ENCODE results near the gene TSPAN14.
A peak's percentile ranks its signal among the peaks of the same experiment; 100 is the strongest.
"Not testable (repeated sequence)": the region's sequence is repeated elsewhere in the genome, so short reads cannot be mapped to it uniquely, and the experiment has no call there.

Gene TSPAN14

DNA sequence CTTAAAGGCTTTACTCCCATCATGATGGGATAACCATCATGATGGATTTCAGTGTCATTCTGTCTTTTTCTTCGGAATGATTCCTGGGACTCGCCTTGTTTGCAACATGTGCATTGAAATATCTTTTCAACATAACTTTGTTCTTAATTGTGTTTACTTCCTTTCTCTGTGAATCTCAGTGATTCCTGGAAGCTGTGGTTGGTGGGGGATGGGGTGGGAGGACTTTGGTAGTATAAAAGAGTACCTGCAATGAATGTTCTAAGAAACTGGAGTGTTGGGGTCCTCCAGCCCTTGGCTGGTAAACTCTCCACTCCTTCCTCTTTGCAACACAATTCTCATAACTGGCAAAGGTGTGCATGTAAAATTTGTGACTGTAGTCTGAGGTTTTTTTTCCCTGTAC, 72.1 kb downstream of the TSPAN14 start:
- no peak for DNase-seq (ENCODE audit: low read depth)

DNA sequence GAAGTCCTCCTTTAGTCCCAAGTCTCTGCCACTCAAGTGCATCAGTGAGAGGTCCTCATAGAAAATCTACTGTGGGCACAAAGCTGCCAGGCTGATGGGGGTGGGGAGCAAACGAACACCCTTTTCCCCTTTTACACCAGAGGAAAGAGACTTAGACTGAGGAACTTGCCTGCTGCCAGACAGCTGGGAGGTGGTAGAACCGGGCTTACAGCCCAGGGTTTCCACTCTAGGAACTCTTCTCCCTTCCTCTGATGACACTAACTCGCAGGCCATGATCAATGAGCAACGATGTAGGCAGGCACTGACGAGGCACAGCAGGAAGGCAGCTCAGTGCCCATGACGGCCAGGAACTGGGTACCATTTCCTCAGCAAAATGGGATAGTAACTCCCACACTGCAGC, 72.6 kb downstream of the TSPAN14 start:
- no peak for DNase-seq (ENCODE audit: low read depth)

DNA sequence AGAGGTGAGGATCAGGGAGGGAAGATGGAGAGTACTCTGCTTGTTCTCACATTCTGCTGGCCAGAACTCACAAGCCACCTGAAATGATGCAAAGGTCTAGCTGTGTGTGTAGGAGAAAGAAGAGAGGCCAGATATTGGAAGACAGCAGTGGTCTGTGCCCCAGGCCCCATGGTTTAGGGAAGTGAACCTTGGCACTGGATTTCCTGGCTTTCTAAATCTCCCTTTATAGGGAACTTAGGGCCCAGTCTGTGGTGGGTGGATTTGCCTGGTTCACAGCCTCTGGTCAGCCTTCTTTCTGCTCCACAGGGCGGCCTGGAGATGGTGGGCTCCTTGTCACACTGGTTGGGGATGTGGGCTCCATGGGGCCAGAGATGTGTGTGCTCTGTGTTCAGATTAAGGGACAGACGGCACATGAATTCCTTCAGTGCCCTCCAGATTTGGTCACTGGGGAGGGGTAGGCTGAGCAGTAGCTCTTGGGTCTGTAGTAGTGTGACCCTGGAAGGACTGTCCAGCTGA, 74.1 kb downstream of the TSPAN14 start:
- no peak for DNase-seq (ENCODE audit: low read depth)

DNA sequence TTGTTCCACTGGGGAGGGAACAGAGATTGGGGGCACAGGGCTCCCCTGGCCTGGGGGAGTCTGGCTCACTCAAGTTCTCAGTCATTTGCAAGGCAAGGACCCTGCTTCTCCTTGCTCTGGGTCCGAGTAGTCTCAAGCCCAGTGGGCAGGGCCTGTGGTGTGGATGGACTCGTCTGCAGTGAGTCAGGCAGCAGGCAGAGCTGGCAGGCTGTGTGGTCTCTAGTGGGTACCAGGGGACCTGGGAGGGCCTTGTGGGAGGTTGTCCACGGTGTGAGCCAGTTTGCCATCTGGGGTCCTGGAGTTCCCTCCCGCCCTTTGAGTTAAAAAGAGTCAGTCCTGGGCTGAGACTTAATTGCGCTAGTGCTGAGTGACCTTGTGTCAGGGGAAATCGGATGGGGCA, 74.8 kb downstream of the TSPAN14 start:
- DNase-seq (ENCODE audit: low read depth): no peak

DNA sequence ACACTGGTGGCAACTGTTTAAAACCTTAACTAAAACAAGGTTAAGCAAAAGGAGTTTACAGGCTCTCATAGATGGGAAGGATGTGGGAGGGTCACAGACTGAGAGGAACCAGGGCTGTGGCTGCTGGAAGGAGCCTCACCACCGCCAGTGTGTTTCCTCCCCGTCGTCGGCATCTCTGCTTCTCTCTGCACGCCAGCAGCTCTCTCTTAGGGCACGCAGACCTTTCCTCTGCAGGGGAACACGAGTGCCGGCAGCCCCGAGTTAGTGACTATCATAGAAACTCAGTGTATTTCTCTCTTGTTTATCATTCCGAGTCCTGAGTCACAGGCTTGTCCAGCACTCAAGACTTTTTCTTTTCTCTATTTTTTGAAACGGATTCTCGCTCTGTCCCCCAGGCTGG, 75.5 kb downstream of the TSPAN14 start:
- DNase-seq (ENCODE audit: low read depth): no peak

DNA sequence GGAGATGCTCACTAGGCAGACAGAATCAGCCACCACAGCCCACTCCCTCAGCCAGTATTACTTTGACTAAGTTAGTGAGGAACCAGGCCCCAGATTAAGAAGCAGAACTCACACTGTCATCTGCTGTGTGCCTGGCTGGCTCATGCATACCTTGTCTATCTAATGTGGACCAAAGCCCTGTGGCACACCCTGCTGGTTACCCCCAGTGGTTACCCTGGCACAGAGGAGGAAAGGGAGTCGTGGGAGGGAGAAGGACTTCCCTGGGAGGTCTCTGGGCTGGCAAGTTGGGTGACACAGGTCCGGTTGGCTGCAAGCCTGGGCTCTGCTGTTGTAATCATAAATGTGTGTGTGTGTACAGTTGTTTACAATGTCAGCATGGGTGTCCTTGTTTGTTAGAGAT, 76.1 kb downstream of the TSPAN14 start:
- DNase-seq (ENCODE audit: low read depth): no peak

DNA sequence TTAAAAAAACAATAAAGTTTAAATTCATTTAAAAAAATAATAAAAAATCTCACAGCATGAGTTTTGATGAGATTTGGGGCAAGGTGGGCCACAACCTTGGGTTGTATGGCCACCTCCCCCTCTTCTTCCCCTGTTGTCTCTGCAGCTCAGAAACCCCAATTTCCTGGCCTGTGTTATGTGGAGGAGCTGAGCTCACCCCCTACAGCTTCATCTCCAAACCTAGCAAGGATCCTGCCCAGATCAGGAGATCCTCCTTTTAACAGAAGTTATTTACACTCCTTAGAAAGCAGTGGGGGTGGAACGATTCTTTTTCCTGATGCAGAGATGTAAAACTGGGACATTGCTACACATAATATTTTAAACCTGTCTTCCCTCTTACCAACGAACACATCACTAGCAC, 76.7 kb downstream of the TSPAN14 start:
- DNase-seq (ENCODE audit: low read depth): no peak

DNA sequence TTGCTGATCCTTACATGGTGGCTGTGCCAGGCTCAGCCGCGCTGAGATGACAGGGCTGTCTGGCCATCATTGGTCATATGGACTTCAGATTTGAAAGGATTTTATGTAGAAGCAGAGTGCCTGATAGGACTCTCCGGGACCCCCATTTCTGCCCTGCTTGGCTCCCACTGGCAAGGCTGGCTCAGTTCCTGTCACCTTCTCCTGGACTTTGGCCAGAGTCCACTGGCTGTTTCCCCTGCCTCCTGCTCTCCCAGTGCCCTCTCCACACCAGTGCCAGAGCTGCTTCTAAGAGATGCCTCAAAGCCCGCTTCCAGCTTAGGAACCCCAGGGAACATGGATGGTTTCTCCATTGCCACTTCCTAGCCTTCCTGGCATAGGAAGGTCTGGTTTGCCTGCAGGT, 78.5 kb downstream of the TSPAN14 start:
- no peak for DNase-seq (ENCODE audit: low read depth)

DNA sequence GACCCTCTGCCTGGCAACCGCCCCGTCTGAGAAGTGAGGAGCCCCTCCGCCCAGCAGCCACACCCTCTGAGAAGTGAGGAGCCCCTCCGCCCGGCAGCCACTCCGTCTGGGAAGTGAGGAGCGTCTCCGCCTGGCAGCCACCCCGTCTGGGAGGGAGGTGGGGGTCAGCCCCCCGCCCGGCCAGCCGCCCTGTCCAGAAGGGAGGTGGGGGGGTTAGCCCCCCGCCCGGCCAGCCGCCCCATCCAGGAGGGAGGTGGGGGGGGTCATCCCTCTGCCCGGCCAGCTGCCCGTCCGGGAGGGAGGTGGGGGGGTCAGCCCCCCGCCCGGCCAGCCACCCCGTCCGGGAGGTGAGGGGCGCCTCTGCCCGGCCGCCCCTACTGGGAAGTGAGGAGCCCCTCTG, 79.9 kb downstream of the TSPAN14 start:
- not testable (repeated sequence) for DNase-seq (ENCODE audit: low read depth)

DNA sequence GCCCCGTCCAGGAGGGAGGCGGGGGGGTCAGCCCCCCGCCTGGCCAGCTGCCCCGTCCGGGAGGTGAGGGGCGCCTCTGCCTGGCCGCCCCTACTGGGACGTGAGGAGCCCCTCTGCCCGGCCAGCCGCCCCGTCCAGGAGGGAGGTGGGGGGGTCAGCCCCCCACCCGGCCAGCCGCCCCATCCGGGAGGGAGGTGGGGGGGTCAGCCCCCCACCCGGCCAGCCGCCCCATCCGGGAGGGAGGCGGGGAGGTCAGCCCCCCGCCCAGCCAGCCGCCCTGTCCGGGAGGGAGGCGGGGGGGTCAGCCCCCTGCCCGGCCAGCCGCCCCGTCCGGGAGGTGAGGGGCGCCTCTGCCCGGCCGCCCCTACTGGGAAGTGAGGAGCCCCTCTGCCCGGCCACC, 80.5 kb downstream of the TSPAN14 start:
- not testable (repeated sequence) for DNase-seq (ENCODE audit: low read depth)

DNA sequence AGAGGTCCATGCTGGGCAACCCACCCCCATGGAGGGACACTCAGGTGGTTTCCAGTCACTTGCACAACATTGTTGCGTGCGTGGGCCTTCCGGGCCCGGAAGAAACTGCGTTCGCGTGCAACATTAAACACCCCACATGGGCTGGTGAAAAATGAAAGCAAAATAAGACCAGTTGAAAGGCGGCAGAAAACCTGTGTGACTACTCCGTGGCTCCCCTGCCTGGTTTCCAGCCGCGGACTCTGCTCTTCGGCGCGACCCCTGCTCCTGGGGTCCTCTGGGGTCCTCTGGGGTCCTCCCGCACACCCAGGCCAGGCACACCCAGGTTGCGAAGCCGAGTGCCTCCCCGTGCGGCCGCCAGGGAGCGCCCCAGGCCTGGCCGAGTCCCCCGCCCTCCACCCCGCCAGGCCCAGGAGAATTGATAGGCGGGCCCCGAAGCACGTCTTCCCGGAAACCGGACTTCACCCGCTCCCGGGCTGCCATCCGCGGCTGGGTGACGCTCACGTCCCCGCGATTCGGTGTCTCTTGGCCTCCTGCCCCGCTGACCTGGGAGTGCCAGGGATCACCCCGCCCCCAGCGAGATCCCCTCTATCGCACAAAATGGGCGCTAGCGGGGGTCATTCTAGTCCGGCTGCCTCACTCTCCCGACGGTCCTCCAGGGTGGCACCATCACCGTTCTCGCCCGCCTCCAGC, 81.7 kb downstream of the TSPAN14 start:
- peak; percentile 69 for DNase-seq (ENCODE audit: low read depth)

DNA sequence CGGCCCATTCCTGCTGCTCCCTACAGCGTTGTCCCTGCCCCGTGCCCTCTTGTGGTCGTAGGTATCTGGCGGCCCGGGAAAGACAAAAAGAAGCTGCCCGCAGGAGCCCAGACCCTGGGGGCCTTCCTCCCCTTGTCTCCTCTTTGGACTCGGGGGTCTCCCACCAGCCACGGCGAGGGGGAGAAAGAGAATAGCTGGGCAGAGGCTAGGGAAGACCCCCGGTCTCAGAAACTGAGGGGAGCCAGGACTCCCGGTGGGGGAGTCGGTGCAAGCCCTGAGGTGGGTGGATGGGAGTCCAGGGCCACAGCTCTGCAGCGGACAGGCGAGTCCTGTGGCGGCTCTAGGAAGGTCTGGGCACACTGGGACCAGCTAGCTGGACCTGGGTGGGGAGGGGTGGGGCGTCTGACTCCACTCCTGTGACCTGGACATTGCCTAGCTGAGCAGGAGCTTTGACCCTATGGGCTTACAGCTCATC, 82.3 kb downstream of the TSPAN14 start:
- DNase-seq (ENCODE audit: low read depth): no peak

DNA sequence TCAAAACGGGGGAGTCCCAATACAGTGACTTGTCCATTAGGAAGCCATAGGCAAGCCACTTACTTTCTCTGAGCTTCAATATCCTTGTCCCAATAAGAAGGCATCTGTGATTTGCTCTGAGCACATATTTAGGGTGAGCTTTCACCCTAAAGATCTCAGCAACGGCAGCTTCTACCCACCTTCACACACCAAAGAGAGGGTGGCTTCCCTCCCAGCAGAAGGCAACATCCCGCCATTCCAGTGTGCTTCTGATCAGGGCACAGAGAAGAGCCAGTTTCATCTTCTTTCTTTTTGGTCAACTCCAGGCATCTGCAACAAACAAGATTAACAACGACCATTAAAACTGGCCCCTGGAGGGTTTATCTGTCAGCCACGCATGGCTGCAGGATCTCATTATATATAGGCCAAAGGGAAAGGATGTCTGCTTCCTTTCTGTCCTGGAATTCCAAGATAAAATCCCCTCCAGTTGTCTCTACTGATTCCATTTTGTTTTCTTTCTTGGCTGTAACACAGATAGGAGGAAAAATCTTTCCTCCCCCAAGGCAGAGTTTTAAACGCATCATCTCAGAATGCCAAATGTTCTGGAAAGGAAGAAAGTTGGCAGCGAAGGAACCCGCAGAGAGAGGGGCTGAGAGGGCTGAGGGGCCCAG, 83.1 kb downstream of the TSPAN14 start:
- DNase-seq (ENCODE audit: low read depth): no peak

DNA sequence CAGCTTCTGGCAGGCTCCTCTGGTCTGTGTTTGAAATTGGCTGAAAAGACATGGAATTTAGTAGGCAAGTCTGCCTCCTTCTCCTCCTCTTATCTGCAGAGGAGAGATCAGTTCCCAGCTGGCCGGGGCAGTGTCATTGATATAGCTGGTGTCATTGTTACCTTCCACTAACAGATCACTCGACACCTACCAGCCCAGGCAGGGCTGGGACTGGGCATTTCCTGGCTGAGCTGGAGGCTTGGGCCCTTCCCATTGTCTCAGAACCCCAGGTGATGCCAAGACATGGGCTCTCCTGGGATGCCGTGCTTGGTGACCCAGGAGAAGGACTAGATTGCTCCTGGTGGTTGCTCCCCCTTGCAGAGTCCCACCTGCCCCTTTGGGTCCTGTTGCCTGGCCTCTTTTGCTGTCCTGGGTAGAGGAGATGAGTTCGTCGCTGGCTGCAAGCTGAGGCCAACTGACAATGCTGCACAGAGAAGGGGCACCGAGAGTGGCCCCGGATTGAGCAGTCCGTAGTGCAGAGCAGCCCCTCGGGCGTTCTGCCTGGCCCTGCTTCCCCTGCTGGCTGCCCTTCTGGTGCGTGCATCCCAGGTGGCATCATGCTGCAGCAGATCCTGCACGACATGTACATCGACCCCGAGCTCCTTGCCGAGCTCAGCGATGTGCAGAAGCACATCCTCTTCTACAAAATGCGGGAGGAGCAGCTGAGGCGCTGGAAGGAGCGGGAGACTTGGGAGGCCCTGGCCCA, 83.8 kb downstream of the TSPAN14 start, which contains the start of gene SH2D4B:
Gene SH2D4B, plus strand, starts transcription at position 167 of the 745 bp plus-strand sequence. Its CDS starts 430 bp downstream, at position 597.
- DNase-seq (ENCODE audit: low read depth): no peak

DNA sequence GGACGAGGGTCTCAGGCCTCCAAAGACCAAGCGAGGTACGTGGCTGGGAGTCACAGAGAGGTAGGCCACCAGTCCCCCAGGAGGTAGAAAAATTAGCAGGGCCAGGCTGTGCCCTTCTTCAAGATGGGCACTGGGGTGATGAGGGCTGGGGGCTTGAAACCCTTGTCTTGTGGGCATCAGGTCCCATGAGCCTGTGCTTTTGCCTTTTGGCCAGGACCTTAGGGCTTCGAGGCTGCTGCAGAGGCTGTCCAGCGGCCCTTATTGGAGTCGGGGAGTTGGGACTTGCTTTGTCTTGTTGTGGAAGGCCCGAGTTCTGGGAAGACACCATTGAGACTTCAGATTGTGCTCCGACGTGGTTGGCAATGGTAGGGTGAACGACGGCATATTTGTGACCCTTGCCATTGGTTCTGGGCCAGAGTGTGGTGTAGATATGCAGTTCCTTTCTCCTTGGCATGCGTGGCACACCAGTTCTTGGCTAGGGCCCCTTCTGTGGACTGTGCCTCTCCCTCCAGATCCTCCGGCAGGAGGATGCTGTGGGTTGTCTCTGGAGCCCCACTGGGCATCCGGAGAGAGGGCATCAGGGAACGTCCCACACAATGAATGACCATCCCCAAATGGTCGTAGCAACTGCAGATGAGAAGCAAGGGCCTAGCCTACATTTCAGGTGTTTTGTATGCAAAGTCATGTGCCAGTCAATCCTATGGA, 84.5 kb downstream of the TSPAN14 start:
- no peak for DNase-seq (ENCODE audit: low read depth)

DNA sequence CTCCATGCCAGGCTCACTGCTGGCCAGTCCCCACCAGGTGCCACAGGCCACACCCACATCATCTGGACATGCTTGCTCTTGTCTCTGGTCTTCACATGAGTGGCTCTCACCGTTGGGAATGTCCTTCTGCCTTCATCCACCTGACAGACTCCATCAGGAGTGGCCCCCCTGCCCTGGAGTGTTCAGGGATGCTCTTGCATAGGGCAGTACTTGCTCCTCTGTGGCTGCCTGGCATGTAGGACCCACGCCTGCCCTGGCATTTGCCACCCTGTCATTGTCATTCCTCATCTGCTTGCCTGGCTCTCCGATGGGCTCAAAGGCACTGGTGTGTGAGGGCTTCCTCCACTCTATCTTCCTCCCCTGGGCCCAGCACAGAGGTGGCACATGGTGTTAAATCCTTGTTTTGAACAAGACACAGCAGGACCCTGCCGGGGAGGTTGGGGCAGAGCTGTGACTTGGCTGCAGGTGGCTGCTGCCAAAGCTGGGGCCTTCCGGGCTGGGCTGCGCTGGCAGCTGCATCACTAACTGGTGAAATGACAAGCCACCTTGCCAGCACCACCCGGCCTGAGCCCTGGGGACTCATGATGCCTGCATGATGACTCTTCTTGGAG, 85.4 kb downstream of the TSPAN14 start:
- DNase-seq (ENCODE audit: low read depth): no peak

DNA sequence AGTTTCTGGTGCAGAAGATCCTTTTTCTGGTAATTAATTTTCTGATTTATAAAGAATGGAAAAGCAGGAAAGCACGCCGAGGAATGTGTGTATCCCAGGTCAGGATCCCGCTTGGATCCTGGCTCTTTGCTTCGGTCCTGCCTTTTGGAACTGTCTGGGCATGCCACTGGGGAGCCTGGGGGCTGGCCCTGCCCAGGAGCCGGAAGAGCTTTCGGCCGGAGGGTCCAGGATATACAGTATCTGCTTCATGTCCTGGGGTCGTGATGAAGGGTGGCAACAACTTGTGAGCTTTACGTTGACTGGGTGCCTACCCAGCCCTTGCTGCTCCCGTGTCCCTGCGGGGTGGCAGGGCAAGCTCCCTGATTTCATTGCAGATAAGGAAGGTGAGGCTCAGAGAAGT, 86.0 kb downstream of the TSPAN14 start:
- DNase-seq (ENCODE audit: low read depth): no peak

DNA sequence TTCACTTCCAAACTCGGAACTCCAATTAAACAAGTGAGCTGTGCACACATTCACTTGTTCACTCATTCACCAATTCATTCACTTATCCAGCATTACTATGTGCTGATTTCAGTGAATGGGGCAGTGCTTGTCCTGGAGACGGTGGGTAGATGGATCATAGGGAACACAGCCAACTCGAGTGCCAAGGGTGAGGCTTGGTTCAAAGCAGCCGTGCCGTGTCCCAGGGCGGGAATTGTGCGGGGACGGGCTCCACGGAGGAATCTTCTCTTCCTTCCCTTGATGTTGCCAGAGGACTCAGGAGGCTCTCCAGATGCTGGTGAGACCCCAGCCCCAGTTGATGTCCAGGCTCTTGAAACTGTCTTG, 86.5 kb downstream of the TSPAN14 start:
- DNase-seq (ENCODE audit: low read depth): no peak

DNA sequence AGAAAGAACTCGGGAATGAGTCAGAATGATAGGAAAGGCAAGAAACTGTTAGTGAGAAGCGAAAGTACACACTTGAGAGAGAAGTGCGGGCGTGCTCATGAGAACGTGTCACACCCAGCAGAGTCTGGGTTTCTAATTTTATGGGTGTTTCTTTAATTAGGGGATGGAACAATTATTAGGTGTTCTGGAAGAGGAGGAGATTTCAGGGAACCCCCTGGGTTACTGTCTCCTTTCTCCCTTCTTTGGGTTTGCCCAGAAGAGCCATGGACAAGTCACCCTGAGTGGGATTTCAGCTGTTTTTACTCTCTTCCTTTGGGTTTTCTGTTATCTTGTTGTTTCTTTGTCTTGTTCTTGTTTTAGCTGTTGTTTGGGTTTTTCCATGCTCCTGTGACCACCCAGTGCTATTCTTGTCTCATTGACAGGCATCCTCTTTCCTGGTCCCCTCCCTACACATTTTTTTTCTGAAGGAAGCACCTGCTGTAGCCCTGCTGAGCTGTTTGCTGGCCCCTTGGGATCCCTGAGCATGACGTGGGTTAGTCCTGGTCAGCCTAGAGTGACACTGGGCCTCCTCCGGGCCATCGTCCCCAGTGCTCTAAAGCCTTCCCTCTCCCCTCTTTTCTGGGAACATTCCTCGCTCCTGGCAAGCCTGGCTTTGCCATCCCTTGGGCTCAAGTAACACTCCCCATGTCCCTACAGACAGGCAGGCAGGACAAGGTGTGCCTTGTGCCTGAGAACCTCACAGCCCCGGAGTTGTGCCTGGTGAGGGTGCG, 87.1 kb downstream of the TSPAN14 start:
- DNase-seq (ENCODE audit: low read depth): no peak

DNA sequence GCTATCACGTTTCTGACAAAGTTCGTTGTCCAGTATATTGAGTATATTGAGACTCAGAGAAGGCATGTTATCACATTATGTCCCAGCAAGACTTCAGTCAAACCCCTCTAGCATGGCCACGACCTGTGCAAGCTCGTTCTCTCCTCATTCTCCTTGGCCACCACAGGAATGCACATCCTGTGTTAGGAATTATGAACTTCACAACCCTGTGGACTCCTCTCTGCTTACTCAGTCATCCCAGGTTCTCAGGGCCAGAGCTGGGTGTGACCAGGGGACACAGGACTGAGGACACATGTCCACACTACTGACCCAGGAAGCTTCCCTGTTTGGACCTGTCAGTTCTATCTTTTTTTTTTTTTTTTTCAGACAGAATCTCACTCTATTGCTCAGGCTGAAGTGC, 87.9 kb downstream of the TSPAN14 start:
- DNase-seq (ENCODE audit: low read depth): no peak

Data from activated T-cell treated with anti-CD3 and anti-CD28 coated beads for 24 hours (primary cell).